ENCODE results near the gene TSR3.

TSR3 gene

DNA sequence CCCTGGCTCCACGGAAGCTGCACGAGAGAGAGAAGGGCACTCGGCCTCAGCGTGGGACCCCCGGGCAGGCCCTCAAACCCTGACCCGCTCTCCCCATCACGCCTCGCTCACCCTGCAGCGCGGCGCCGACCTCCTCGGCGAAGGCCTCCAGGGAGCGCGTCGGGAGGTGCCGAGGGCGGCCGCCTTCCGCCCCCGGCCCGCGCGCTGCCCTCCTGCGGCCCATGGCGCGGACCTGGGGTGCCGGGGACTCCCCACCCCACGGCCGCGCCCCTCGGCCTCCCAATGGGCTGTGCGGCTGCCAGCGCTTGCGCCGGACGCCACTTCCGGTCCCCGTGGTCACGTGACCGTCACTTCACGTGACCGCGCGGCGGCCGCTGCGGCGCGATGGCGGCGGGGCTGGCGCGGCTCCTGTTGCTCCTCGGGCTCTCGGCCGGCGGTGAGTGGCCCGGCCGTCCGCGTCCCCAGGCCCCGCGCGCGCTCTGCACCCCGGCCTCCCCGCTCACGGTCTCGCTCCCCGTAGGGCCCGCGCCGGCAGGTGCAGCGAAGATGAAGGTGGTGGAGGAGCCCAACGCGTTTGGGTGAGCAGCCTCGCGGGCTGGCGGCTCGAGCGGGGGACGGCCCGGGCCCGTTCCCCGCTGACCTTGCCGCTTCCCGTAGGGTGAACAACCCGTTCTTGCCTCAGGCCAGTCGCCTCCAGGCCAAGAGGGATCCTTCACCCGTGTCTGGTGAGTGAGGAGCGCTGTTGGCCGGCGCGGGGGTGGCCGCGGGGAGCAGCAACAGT lies at the start of gene TSR3, which contains the start of gene GNPTG:
TSR3 (minus strand) TSS at position 297 of the 781 bp plus-strand sequence; CDS start at position 223, 74 bp downstream.
GNPTG (plus strand) TSS at position 350 of the 781 bp plus-strand sequence; CDS start at position 385, 35 bp downstream.
- peak; percentile 89 for DNase-seq (ENCODE audit: low read depth)

DNA sequence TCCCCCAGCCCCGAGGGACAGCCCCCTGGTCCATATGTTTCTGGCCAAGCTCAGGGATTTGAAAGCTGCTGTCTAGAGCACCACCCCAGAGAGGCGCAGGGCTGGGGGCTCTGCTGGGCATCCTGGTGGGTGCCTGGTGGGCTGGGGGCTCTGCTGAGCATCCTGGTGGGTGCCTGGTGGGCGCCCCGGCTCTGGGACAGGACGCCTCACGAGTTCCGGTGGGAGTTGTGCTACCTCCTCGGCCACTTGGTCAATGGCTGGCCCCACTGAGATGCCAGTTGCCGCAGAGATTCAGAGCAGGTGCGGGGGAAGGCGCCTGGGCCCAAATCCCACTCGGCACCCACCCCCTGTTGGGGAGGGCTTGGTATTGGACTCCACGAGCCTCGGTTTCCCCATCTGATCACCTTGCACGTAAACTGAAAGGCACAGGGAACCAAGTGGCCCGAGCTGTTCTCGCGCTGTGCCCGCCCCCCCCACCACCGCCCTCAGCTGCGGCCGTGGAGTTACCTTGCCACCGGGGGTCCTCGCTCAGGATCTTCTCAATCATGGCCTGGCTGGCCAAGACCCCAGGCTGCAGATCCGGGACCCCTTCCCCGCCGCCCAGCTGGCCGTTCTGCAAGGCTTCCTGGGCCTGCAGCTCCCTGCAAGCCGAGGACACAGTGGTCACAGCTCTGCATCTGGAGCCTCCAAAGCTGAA lies 49.5 kb upstream of the TSR3 start:
- DNase-seq (ENCODE audit: low read depth), result no peak

DNA sequence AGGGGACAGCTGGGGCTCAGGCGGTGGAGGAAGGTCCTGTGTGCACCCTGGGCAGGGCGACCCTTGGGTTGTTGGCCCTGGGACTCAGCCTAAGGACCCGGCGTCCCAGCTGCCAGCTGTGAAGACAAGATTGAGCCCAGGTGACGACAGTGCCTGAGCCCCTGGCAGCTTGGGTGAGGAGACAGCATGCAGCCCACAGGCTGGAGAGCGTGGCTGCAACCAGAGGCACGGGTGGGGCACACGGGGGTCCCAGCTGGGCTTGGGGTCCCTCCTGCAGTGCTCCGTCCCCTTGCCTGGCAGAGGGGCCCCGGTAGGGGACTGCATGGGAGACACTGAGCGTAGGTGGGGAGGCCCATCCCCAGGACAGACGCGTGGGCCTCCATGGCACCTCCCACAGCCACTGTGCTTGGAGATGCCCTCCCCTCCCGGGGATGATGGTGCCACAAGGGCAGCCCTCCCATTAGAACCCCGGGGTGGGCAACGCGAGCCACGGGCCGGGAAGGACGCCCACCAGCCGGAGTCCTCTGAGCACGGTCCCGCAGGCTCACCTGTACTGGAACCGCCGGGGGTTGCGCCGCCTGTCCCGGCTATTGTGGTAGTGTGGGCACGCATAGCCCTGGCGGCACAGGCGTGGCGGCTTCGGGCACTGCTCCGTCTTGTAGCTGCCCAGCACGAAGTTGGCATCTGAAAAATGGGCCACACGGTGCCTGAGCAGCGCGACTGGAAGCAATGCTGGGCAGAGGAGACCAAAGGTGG lies 47.3 kb upstream of the TSR3 start:
- DNase-seq (ENCODE audit: low read depth), result no peak

- DNase-seq (ENCODE audit: low read depth), result no peak
Observed at GRCh38 chr16:1398351-1398750, 46.7 kb upstream of the TSR3 start.

- no peak for DNase-seq (ENCODE audit: low read depth)
Observed at GRCh38 chr16:1397779-1398178, 46.1 kb upstream of the TSR3 start.

DNA sequence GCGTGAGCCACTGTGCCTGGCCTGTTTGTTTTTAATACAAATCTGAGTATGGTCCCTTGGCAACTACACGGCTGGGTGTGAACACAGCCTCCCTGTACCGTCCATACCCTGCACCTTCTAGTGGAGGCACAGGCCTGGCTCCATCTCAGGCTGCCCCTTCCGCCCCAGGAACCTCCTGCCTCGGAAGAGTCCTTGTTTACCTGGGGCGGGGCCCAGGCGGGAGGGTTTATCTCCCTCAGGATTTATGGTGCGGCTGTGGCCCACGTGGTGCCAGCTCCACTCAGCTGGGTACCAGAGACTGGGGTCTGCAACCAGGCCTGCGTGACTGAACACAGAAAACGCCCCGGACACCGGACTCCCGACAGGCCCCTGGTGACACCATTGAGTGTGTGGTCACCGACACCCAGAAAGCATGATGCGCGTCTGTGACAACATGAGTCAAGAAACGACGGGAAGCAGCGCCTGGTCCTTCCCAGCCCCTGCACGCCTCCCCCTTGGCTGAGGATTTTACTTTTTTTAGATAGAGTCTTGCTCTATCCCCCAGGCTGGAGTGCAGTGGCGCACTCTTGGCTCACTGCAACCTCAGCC lies 43.9 kb upstream of the TSR3 start:
- no peak for DNase-seq (ENCODE audit: low read depth)

DNA sequence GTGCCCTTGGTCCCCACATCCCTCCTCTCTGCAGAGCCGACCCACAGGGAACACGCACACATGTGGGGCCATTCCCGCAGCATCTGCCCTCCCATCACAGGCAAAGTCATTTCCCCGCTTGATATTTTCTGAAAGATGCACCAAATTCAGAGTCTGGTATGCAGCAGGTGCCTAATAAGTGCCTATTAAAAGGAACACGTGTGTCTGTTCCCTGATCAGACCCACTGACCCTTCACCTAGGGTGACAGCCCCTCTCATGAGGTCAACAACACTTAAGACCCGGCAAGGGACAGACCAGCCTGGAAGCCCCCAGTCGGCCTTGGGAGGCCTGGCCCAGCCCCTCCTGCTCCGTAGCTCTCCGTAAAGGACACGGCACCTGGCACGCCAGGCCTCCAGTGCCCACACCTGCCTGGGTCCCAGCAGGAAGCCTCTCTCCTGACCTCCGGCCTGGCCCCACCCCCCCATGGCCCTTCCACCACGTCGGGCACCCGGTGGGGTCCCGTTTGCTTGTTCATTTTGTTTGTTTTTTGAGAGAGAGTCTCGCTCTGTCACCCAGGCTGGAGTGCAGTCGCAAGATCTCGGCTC lies 42.8 kb upstream of the TSR3 start:
- no peak for DNase-seq (ENCODE audit: low read depth)

DNA sequence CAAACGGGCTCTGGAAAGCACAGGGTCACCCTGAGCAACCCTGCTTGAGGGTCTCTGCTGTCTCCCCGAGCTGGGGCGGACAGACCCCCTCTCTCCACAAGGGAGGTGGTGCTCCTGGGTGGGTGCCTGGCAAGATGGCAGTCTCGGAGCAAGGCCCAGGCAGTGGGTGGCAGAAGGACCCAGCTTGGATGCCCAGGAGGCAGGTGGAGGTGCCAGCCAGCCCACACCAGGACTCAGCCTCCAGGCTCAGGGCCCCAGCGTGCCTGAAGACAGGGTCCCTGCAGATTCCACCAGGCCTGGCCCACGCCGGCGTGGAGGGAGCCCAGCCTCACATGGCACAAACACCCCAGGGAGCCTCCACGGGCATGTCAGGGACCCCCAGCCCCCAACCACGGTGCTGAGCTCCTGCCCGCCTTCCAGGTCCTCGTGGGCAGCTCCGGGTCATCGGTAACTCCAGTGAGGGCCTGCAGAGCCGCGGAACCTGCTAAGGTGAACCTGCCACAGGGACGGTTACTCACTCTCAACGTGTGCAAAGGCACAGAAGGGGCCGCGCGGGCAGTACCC lies 42.0 kb upstream of the TSR3 start:
- no peak for DNase-seq (ENCODE audit: low read depth)

GRCh38 chr16:1392826-1393225 lies 41.1 kb upstream of the TSR3 start:
- DNase-seq (ENCODE audit: low read depth), result no peak

DNA sequence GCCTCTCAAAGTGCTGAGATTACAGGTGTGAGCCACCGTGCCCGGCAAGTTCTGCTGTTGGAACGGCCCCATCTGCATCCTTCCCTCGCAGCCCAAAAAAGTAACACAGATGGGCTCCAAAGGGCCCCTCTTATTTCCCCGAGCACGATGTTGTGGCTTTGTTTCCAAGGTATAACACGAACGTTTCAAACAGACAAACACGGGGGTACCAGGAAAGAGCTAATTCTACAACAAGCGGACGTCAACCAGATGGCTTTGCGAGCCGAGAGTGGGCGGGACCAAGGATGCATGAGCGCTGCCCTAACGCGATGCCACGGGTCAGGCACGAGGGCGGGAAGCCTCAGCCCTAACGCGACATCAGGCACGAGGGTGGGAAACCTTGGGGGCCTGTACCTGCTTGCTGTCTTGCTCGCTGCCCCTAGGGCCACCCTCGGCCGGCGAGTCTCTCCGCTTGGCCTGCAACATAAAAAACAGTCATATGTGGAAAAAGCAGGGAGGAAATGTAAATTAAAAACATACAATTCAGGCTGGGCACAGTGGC lies 38.6 kb upstream of the TSR3 start:
- DNase-seq (ENCODE audit: low read depth), result no peak

DNA sequence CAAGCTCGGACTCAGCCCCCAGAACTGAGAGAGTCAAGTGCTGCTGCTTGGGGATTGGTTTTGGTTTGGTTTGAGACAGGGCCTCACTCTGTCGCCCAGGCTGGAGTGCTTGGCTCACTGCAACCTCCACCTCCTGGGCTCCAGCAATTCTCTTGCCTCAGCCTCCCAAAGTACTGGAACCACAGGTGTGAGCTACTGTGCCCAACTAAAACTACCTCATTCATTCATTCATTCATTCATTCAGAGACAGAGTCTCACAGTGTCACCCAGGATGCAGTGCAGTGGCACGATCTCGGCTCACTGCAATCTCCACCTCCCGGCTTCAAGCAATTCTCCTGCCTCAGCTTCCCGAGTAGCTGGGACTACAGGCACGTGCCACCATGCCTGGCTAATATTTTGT lies 38.1 kb upstream of the TSR3 start:
- DNase-seq (ENCODE audit: low read depth), result no peak

DNA sequence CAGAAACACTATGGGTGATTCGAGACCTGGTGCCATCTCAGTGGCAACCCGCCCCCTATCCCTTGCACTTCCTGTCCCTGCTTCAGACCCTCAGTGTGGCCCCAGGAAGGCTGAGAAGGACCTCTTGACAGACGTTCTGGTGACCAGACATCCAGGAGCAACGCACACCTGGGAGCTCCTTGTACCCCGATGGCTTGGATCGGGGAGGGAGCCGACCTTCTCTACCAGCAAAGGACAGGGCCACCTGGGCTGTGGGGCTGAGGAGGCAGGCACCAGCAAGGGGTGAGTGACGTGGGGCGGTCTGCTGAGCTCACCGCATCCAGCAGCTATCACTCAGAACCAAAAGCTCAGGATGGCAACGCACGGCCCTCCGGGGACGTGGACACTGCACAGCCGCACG lies 35.7 kb upstream of the TSR3 start:
- no peak for DNase-seq (ENCODE audit: low read depth)

DNA sequence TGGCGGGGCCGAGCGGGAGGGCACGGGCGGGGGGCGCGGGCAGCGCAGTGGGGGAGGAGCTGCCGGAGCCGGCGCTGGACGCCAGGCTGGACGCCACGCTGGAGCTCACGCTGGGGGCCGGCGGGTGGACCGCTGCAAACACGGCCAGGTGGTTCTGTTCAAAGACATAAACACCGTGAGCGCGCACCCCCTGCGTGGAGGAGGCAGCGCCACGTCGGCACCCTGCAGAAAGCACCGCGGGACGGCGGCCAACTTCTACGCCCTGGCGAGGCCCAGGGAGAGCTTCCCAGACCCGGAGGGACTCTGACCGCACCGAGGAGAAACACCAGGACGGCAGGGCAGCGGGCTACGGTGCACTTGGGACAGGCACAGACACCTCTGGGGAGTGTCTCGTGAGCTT lies 33.6 kb upstream of the TSR3 start:
- DNase-seq (ENCODE audit: low read depth), result no peak

GRCh38 chr16:1383556-1383955 lies 31.9 kb upstream of the TSR3 start:
- no peak for DNase-seq (ENCODE audit: low read depth)

DNA sequence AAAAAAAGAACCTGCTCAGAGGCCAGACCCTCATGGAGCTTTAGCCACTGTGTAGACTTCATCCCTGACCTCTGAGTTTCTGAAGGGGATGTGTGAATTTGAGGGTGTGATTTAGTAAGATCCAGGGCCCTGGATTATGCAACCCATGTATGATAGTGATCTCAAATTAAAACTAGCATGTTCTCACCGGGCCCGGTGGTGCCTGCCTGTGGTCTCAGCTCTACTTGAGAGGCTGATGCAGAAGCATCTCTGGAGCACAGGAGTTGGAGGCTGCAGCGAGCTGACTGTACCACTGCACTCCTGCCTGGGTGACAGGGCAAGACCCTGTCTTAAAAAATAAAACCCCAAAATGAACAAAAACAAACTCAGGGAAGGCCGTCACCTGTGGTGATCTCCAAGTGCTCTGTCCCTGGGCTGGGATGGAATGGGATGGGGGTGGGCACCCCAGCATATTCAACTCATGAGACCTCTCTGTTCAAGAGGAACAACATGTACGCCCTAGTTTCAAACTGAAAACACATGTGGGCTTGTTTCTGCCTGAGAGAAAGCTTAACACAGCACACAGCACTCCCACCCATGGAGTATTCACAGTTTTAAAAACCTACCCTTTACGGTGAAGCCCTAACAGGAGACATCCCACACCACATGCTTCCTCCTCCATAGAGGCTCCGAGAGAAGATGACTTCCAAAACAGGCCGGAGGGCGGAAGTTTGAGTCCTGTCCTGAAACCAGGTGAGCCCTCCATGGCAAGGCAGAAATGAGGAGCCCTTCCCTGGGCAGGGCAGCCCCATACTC lies 30.1 kb upstream of the TSR3 start:
- no peak for DNase-seq (ENCODE audit: low read depth)

DNA sequence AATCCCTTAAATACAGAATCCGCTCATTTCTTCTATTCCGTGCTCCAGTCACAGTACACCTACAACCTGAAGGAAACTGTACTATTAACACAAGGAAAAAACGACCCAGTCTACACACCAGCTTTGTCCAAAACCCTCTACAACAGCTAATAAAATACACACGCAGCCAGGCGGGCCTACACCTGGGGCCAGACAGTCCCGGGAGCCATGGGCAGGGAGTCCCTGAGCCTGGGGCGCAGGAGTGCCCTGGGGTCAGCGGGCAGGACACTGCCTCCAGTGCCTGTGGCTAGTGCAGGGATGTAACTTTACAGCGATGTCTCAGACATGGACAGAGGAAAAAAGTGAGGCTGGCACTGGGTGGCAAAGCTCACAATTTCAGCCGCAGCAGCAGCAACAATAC lies 28.5 kb upstream of the TSR3 start:
- DNase-seq (ENCODE audit: low read depth), result no peak

DNA sequence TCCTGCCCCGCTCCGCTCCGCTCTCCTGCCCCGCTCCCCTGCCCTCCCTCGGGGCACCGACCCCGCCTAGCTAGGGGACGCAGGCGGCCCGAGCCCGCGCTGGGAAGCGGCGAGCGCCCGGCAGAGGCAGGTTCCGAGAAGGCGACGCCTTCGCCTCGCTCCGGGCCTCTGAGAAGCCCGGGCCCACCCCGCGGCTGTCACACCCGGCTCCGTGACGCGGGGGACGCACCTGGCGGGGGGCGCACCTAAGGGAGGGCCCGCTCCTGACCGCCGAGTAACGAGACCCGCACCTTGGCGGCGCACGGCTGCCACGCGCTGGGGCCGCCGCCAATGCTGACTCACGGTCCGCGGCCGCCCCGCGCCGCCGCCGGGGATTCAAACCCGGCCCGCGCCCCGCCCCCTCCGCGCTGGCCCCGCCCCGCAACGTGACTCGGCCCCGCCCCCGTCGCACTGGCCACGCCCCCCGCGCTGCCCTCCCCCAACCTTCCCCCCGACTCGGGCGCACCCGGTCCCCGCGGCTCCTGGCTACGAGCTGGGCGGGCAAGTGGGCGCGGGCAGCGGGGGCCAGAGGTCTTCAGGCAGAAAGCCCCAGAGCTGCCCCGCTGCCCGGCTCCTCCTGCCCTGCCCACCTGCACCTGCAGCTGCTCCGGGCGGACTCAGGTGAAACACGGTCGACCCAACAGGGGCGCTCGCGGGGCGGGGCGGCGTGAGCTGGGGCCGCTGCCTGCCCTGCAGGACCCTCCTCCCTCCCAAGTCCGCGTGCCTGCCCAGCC lies 27.8 kb upstream of the TSR3 start:
- peak; percentile 54 for DNase-seq (ENCODE audit: low read depth)

GRCh38 chr16:1378804-1379303 lies 27.2 kb upstream of the TSR3 start:
- peak; percentile 83 for DNase-seq (ENCODE audit: low read depth)

- DNase-seq (ENCODE audit: low read depth), result no peak
Observed at GRCh38 chr16:1378087-1378803, 26.6 kb upstream of the TSR3 start.
